ENCODE measurements around the gene CEP128.
"Not testable (repeated sequence)": the region's sequence is repeated elsewhere in the genome, so short reads cannot be mapped to it uniquely, and the experiment has no call there.

CEP128 gene

GRCh38 chr14:80941241-80942185 is at the start of gene CEP128:
Gene CEP128 (minus strand): TSS chr14:80941738.
- peak; percentile 90 for DNase-seq

GRCh38 chr14:80988735-80989429 is 47.3 kb upstream of the CEP128 start:
- DNase-seq: peak; percentile 12

GRCh38 chr14:80988192-80988591 is 46.7 kb upstream of the CEP128 start:
- no peak for DNase-seq

GRCh38 chr14:80987235-80988032 is 45.9 kb upstream of the CEP128 start:
- DNase-seq: peak; percentile 70

GRCh38 chr14:80982711-80983110 is 41.2 kb upstream of the CEP128 start:
- no peak for DNase-seq

- no peak for DNase-seq
Measured at GRCh38 chr14:80981673-80982072, 40.1 kb upstream of the CEP128 start.

- no peak for DNase-seq
Measured at GRCh38 chr14:80981156-80981555, 39.6 kb upstream of the CEP128 start.

GRCh38 chr14:80979951-80980350 is 38.4 kb upstream of the CEP128 start:
- no peak for DNase-seq

GRCh38 chr14:80978403-80978802 is 36.9 kb upstream of the CEP128 start:
- DNase-seq: no peak

GRCh38 chr14:80977221-80977620 is 35.7 kb upstream of the CEP128 start:
- DNase-seq: no peak

- DNase-seq: no peak
Measured at GRCh38 chr14:80974679-80975078, 33.1 kb upstream of the CEP128 start.

GRCh38 chr14:80973931-80974641 is 32.5 kb upstream of the CEP128 start:
- no peak for DNase-seq

GRCh38 chr14:80965037-80965436 is 23.5 kb upstream of the CEP128 start:
- no peak for DNase-seq

- peak; percentile 62 for DNase-seq
Measured at GRCh38 chr14:80959496-80959895, 18.0 kb upstream of the CEP128 start.

- no peak for DNase-seq
Measured at GRCh38 chr14:80958939-80959338, 17.4 kb upstream of the CEP128 start.

GRCh38 chr14:80958226-80958625 is 16.7 kb upstream of the CEP128 start:
- DNase-seq: no peak

- DNase-seq: no peak
Measured at GRCh38 chr14:80957613-80958012, 16.1 kb upstream of the CEP128 start.

GRCh38 chr14:80956922-80957321 is 15.4 kb upstream of the CEP128 start:
- DNase-seq: no peak

- no peak for DNase-seq
Measured at GRCh38 chr14:80956102-80956501, 14.6 kb upstream of the CEP128 start.

- no peak for DNase-seq
Measured at GRCh38 chr14:80955416-80955941, 13.9 kb upstream of the CEP128 start, which contains the start of gene TSHR. Gene TSHR (plus strand): TSS chr14:80955621. CDS start chr14:80955681, 60 bp downstream.

GRCh38 chr14:80954687-80955299 is 13.3 kb upstream of the CEP128 start:
- DNase-seq: peak; percentile 81

GRCh38 chr14:80953211-80953610 is 11.7 kb upstream of the CEP128 start:
- DNase-seq: not testable (repeated sequence)
